Coronary artery (tissue), 2 donors: ENCODE data around the gene SEMA3B.

ENCODE experiments used
- DNase-seq: peaks from one replicate; pipeline ENCODE4 v3.0.0-alpha.2; 2017; ENCODE audit warnings: low spot score
- H3K27ac ChIP-seq, 2 donors: fragments of 200-600 bp; sonication (generic); one replicate each; pipeline ENCODE4 v1.5.1; 2016 to 2019
- H3K4me3 ChIP-seq: fragments of 200-600 bp; sonication (generic); 2 replicates; pipeline ENCODE4 v1.5.1; 2016; ENCODE audit warnings: mild to moderate bottlenecking, moderate library complexity
- TF ChIP-seq, protein P1 (sequence below): fragments of 200-600 bp; sonication (generic); IDR thresholded peaks from one replicate; pipeline ENCODE4 v1.5.1; 2019; ENCODE audit warnings: antibody characterized with exemption

Gene SEMA3B

DNA sequence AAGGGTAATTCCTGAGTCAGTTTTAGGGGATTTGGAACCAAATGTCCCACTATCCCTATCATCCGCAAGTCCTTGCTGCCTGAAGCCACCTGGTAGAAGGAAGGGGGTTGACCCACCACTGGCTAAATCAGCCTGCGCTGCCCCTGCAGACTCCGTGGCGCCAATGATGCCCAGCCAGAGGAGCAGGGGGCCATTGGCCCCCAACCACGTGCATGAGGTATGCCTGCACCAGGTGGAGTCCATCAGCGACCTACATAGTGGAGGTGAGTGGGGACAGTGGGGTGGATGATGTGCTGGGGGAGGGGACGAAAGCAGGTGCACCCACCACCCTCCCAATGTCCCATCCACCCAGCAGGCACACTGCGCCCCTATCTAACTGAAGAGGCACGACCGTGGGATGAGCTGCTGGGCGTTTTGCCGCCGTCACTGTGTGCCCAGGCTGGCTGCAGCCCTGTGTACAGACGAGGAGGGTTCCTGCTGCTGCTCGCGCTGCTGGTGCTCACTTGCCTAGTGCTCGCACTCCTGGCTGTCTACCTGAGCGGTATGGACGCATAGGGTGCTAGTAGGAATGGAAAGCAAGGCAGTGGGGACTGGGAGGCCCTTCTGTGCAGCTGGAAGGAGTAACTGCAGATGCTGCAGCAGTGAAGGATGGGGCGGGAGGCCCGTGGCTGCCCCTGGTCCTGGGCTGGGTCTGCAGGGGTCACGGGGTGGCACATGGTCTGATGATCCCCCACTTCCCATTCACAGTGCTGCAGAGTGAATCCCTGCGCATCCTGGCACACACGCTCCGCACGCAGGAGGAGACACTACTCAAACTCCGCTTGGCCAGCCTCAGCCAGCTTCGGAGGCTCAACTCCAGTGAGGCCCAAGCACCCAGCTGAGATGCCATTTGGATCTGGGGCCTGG, 17.6 kb downstream of the SEMA3B start:
- TF ChIP-seq, protein P1, sequence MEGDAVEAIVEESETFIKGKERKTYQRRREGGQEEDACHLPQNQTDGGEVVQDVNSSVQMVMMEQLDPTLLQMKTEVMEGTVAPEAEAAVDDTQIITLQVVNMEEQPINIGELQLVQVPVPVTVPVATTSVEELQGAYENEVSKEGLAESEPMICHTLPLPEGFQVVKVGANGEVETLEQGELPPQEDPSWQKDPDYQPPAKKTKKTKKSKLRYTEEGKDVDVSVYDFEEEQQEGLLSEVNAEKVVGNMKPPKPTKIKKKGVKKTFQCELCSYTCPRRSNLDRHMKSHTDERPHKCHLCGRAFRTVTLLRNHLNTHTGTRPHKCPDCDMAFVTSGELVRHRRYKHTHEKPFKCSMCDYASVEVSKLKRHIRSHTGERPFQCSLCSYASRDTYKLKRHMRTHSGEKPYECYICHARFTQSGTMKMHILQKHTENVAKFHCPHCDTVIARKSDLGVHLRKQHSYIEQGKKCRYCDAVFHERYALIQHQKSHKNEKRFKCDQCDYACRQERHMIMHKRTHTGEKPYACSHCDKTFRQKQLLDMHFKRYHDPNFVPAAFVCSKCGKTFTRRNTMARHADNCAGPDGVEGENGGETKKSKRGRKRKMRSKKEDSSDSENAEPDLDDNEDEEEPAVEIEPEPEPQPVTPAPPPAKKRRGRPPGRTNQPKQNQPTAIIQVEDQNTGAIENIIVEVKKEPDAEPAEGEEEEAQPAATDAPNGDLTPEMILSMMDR: no peak
- no peak overlapping the region for H3K4me3 ChIP-seq

DNA sequence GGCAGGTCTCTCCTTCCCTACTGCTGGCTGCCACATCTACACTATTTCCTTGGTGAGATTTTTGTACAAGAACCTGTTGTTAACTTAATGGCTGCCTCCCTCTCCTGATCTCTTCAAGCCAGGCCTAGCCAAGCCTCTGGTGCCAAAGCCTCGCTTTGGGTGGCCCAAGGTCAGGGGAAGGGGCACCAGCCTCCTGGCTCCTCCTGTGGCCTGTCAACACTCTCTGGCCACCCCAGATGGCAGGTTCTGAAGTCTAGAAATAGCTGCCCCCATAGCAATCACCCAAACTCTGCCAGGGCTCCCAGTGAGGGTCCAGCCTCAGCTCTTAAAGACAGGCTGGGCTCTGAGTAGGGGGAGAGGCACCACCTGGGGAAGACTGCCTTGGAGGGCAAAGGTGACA, 18.3 kb downstream of the SEMA3B start:
- no peak for DNase-seq
- no peak overlapping the region for H3K27ac ChIP-seq
- TF ChIP-seq, protein P1: no peak

More for the DNA sequence above, 17.6 kb downstream of the SEMA3B start:
- DNase-seq: no peak
- no peak overlapping the region for H3K27ac ChIP-seq

DNA sequence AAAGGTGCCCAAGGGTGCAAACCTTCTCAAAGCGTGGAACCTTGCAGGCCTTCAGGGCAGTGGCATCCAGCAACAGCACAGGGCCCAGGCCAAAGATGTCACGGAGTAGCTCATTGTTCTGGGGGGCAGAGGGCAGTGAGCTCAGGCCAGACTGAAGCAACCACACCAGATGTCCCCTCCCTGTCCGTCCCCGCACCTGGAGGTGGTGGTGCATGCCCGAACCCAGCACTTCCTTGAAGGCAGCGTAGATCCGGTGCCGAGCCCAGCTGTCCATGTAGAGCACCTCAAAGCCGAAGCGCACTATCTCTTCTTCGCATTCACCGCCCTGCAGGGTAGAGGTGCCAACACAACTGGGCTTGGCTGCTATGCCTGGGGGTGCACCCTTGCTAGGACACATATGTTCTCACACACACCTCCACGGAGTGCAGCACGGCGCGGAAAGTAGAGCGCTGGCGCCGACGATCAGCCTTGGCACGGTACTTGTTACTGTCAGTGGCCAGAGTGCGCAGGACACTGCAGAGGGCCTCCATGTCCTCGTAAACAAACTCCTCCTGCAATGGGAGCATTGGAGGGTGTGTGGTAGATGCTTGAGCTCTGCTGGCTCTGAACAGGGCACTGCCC, 19.6 kb downstream of the SEMA3B start:
- peak; percentile 67 for DNase-seq
- TF ChIP-seq, protein P1: no peak
- H3K27ac ChIP-seq: no peak overlapping the region
- no peak overlapping the region for H3K4me3 ChIP-seq

More for the DNA sequence above, 18.3 kb downstream of the SEMA3B start:
- no peak overlapping the region for H3K4me3 ChIP-seq

DNA sequence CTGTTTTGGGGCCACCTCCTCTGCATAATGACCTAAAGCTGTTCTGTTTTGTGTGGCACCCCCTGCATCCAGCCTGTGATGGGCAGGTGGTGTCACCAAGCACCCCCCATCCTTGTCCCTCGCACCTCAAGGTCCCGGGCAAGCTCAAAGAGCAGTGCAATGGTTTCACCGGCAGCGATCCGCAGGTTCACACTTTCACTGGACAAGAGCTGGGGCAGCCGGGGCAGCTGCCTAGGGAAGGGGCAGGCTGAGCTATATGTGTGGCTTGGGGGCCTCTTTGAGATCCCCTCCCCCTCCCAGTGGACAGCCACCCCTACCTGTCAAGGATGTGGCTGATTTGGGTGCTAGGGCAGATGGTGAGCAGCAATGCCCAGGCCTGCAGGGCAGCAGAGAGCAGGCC, 20.2 kb downstream of the SEMA3B start:
- DNase-seq: peak; percentile 67
- H3K27ac ChIP-seq: no peak overlapping the region
- no peak overlapping the region for H3K4me3 ChIP-seq
- TF ChIP-seq, protein P1: no peak

DNA sequence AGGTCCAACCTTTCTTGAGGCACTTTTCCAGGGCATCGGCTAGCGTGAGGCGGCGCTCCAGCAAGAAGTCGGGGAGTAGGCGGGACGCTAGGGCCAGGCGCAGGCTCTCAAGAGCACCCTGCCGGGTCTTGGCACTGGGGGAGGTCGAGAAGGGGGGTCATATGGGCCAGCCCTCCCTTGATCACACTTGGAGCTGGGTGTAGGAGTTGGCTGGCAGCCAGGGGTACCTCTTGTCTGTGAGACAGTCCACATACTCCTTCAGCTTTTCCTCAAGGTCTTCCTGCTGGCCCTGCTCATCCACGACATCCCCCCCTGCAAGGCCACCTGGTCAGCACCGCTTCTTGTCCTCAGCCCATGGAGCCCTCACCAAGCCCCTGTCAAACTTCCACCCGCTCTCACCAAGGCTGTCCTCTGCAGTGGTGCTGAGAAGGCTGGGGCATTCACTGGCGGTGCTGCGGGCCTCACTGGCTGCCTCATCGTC, 21.3 kb downstream of the SEMA3B start:
- DNase-seq: peak; percentile 75
- no peak overlapping the region for H3K4me3 ChIP-seq
- TF ChIP-seq, protein P1: no peak
- H3K27ac ChIP-seq: no peak overlapping the region

DNA sequence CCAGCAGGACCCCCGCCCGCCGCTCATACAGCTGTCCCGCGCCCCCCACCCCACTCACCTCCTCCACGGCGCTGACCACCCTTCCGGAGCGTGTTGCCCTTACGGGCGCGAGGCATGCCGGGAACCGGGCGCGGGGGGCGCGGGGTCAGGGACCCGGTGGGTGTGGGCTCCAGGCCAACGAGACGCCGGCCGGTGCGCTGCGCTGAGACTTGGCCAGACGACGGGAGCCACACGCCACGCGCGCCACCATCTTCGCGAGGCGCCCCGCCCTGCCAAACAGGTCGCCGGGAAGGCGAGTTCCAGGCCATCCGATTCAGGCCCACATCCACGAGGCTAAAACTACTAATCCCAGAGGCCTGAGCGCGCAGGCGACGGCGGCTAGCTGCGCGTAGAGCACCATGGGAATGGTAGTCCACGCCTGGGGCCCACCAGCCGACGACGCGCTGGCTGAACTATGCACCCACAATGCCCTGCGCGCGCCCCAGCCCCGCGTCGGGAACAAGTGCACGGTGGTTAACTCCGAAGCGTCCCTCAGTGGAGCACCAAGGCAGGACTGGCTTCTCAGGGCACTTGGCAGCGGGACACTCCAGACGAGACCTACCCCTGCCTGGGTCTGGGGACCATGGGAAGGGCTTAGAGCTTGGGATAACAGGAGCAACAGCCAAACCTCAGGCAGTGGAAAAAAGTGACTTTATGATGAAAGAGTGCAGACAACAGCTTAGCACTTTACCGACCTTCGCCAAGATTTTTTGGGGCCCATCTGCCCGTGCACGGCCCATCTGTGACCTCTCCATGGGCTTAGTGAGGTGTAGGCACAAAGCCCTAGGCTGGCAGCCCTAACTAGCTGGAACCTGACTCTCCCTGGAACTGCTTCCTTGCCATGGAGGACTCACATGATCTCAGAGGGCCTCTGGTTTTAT, 23.5 kb downstream of the SEMA3B start, which contains the start of gene IFRD2:
IFRD2 (minus strand) TSS at position 271 of the 920 bp plus-strand sequence; CDS start at position 116, 155 bp downstream.
- Histone ChIP-seq H3K4me3 (peak within 1 kb of the TSS; percentile 94), H3K27ac (peak within 1 kb of the TSS; percentile 88 to 89)
- DNase-seq: peak; percentile 98
- TF ChIP-seq, protein P1: no peak
